IMR-90 (cell line): ENCODE results near the gene CWH43. TPM values are rescaled to one million over a fixed set of nuclear protein-coding genes. Genes with fewer than 3 reads are reported as not detected.

Experiments used
- ATAC-seq: fragments of 200-7000 bp; cut with Tn5 transposase; 2 replicates; pipeline ENCODE4 v1.9.1; 2020; ENCODE audit warnings: low read depth, mild to moderate bottlenecking, moderate library complexity
- BruUV-seq: library from RNA; stranded (reverse); fragments of 400-500 nt; replicated peaks from 2 replicates; lab custom pipeline; 2021; lab: Mats Ljungman, UMichigan
- CTCF ChIA-PET: fragments of 300-600 bp; formaldehyde crosslinking; extraction: SDS; loops from one replicate; lab custom pipeline; 2021; ENCODE audit warnings: antibody characterized with exemption; lab: Yijun Ruan, JAX
- POLR2A ChIA-PET: fragments of 300-600 bp; sonication (Branson Sonifier 250); formaldehyde crosslinking; loops from one replicate; lab custom pipeline; 2022; ENCODE audit warnings: antibody characterized with exemption; ENCODE audit not compliant: unreplicated experiment; lab: Charles Lee
- DNase-seq: peaks from one replicate; pipeline ENCODE4 v3.0.0; 2013
- H2AFZ ChIP-seq: replicated peaks from 2 replicates; pipeline ENCODE3; 2013; ENCODE audit warnings: low read length, mild to moderate bottlenecking; ENCODE audit not compliant: poor library complexity
- H2AK5ac ChIP-seq: 2 replicates; pipeline ENCODE4 v1.6.1; 2013; ENCODE audit warnings: low read depth, low read length, inconsistent platforms
- H2AK9ac ChIP-seq: replicated peaks from 2 replicates; pipeline ENCODE3; 2013; ENCODE audit warnings: mild to moderate bottlenecking, low read depth, low read length, moderate library complexity; ENCODE audit not compliant: poor library complexity
- H2BK120ac ChIP-seq: 2 replicates; pipeline ENCODE4 v1.6.1; 2013; ENCODE audit warnings: low read depth, low read length, inconsistent platforms
- H2BK15ac ChIP-seq: 3 replicates; pipeline ENCODE4 v1.6.1; 2013; ENCODE audit warnings: low read depth, low read length, inconsistent platforms
- H2BK20ac ChIP-seq: 2 replicates; pipeline ENCODE4 v1.6.1; 2013; ENCODE audit warnings: low read depth, mild to moderate bottlenecking, inconsistent platforms, low read length, moderate library complexity
- H2BK5ac ChIP-seq: 2 replicates; pipeline ENCODE4 v1.6.1; 2013; ENCODE audit warnings: mild to moderate bottlenecking, low read depth, low read length, inconsistent platforms; ENCODE audit not compliant: poor library complexity, severe bottlenecking
- H3K14ac ChIP-seq: replicated peaks from 2 replicates; pipeline ENCODE4 v1.6.1; 2013; ENCODE audit warnings: low read depth, low read length, inconsistent platforms
- H3K18ac ChIP-seq: 2 replicates; pipeline ENCODE4 v1.6.1; 2013; ENCODE audit warnings: low read depth, low read length, control low read depth
- H3K23ac ChIP-seq: 2 replicates; pipeline ENCODE4 v1.6.1; 2013; ENCODE audit warnings: low read depth, low read length, inconsistent platforms
- H3K27ac ChIP-seq: 2 replicates; pipeline ENCODE4 v1.5.1; 2013; ENCODE audit warnings: mild to moderate bottlenecking, control low read depth, low read length; ENCODE audit not compliant: insufficient read depth
- H3K27me3 ChIP-seq: 2 replicates; pipeline ENCODE4 v1.6.1; 2013; ENCODE audit warnings: low read length; ENCODE audit not compliant: control insufficient read depth, insufficient read depth
- H3K36me3 ChIP-seq: 2 replicates; pipeline ENCODE4 v1.6.1; 2013; ENCODE audit warnings: low read length, mixed read lengths; ENCODE audit not compliant: control insufficient read depth, insufficient read depth
- H3K4ac ChIP-seq: 2 replicates; pipeline ENCODE4 v1.6.1; 2013; ENCODE audit warnings: low read depth, low read length, inconsistent platforms
- H3K4me1 ChIP-seq: 2 replicates; pipeline ENCODE4 v1.6.1; 2013; ENCODE audit warnings: low read length, mixed read lengths; ENCODE audit not compliant: control insufficient read depth, insufficient read depth
- H3K4me2 ChIP-seq: 2 replicates; pipeline ENCODE4 v1.6.1; 2013; ENCODE audit warnings: low read depth, mild to moderate bottlenecking, control low read depth, low read length, moderate library complexity
- H3K4me3 ChIP-seq: 2 replicates; pipeline ENCODE4 v1.5.1; 2013; ENCODE audit warnings: low read depth, mild to moderate bottlenecking, control low read depth, low read length, moderate library complexity; ENCODE audit not compliant: insufficient read depth
- H3K56ac ChIP-seq: 2 replicates; pipeline ENCODE4 v1.6.1; 2013; ENCODE audit warnings: low read length, inconsistent platforms; ENCODE audit not compliant: insufficient read depth; ENCODE audit errors: extremely low read depth
- H3K79me1 ChIP-seq, 2 experiments: 2 replicates each; pipeline ENCODE4 v1.6.1; 2013; ENCODE audit warnings: low read length in 2 of 2, inconsistent platforms in 1 of 2, low read depth in 1 of 2
- H3K9ac ChIP-seq: 2 replicates; pipeline ENCODE4 v1.6.1; 2013; ENCODE audit warnings: low read depth, low read length, control low read depth
- H3K9me1 ChIP-seq: 2 replicates; pipeline ENCODE4 v1.6.1; 2013; ENCODE audit warnings: low read length, inconsistent platforms; ENCODE audit not compliant: insufficient read depth
- H3K9me3 ChIP-seq: 2 replicates; pipeline ENCODE4 v1.6.1; 2013; ENCODE audit warnings: low read length; ENCODE audit not compliant: control insufficient read depth, insufficient read depth
- H4K20me1 ChIP-seq: 2 replicates; pipeline ENCODE4 v1.6.1; 2013; ENCODE audit warnings: low read length, inconsistent platforms; ENCODE audit not compliant: insufficient read depth
- H4K5ac ChIP-seq: 2 replicates; pipeline ENCODE4 v1.6.1; 2013; ENCODE audit warnings: mild to moderate bottlenecking, low read depth, low read length, control low read depth
- H4K8ac ChIP-seq, 2 experiments: 2 replicates each; pipeline ENCODE4 v1.6.1; 2013; ENCODE audit warnings: low read depth in 2 of 2, low read length in 2 of 2, control low read depth in 1 of 2, inconsistent platforms in 1 of 2
- H4K91ac ChIP-seq: 2 replicates; pipeline ENCODE4 v1.6.1; 2013; ENCODE audit warnings: low read depth, low read length, inconsistent platforms; ENCODE audit not compliant: insufficient read depth
- BHLHE40 ChIP-seq: fragments of 150-350 bp; IDR thresholded peaks from 2 replicates; pipeline ENCODE4 v1.6.1; 2016; ENCODE audit warnings: mild to moderate bottlenecking, low read depth, low read length
- CEBPB ChIP-seq: IDR thresholded peaks from 2 replicates; pipeline ENCODE4 v1.6.1; 2012; ENCODE audit warnings: low read depth, low read length, improper control_type of control experiment
- CHD1 ChIP-seq: IDR thresholded peaks from 2 replicates; pipeline ENCODE4 v1.6.1; 2012; ENCODE audit warnings: low read depth, low read length, improper control_type of control experiment
- FOS ChIP-seq: fragments of 150-350 bp; IDR thresholded peaks from 2 replicates; pipeline ENCODE4 v1.6.1; 2016; ENCODE audit warnings: low read depth, low read length
- MAFK ChIP-seq: IDR thresholded peaks from 2 replicates; pipeline ENCODE4 v1.6.1; 2012; ENCODE audit warnings: low read depth, low read length, improper control_type of control experiment
- MAZ ChIP-seq: IDR thresholded peaks from 2 replicates; pipeline ENCODE4 v1.6.1; 2012; ENCODE audit warnings: low read depth, mild to moderate bottlenecking, low read length, improper control_type of control experiment, moderate library complexity, borderline replicate concordance
- MXI1 ChIP-seq: IDR thresholded peaks from 2 replicates; pipeline ENCODE4 v1.6.1; 2012; ENCODE audit warnings: low read depth, mild to moderate bottlenecking, low read length, moderate library complexity, borderline replicate concordance
- NFE2L2 ChIP-seq: fragments of 150-350 bp; IDR thresholded peaks from 2 replicates; pipeline ENCODE4 v1.6.1; 2016; ENCODE audit warnings: low read depth, mild to moderate bottlenecking, low read length
- POLR2A ChIP-seq: IDR thresholded peaks from 2 replicates; pipeline ENCODE4 v1.6.1; 2012; ENCODE audit warnings: mild to moderate bottlenecking, low read depth, low read length
- RAD21 ChIP-seq: IDR thresholded peaks from 2 replicates; pipeline ENCODE4 v1.6.1; 2012; ENCODE audit warnings: low read length, improper control_type of control experiment
- RCOR1 ChIP-seq: IDR thresholded peaks from 2 replicates; pipeline ENCODE4 v1.6.1; 2012; ENCODE audit warnings: mild to moderate bottlenecking, low read length, improper control_type of control experiment; ENCODE audit not compliant: insufficient replicate concordance
- RFX5 ChIP-seq: IDR thresholded peaks from 2 replicates; pipeline ENCODE4 v1.8.0; 2012; ENCODE audit warnings: low read depth, mild to moderate bottlenecking, low read length, moderate library complexity
- SMC3 ChIP-seq: fragments of 150-350 bp; IDR thresholded peaks from 2 replicates; pipeline ENCODE4 v1.6.1; 2016; ENCODE audit warnings: low read depth, mild to moderate bottlenecking, antibody characterized with exemption, low read length, moderate library complexity
- WGBS, 2 experiments: methylation state at CpG; one replicate each; pipeline versions ENCODE4 v1.1.5 to v1.1.7; 2013; ENCODE audit warnings: missing lambda C conversion rate in 2 of 2; ENCODE audit not compliant: insufficient read length in 1 of 2; ENCODE audit errors: extremely low coverage in 2 of 2; 5-methylcytosine and 5-hydroxymethylcytosine counted together
- dilution Hi-C: fragments of 300-500 bp; cut with HindIII; formaldehyde crosslinking; loops from one replicate; pipeline ENCODE4 v1.14.3; 2018; ENCODE audit warnings: low sequenced_read_pairs; ENCODE audit not compliant: unreplicated experiment
- in situ Hi-C: fragments of 300-500 bp; cut with MboI; formaldehyde crosslinking; loops from 3 replicates; pipeline ENCODE4 v1.14.3; 2019; ENCODE audit warnings: low sequenced_read_pairs, inconsistent platforms, mixed read lengths
- intact Hi-C: fragments of 100-400 bp; cut with micrococcal nuclease; formaldehyde crosslinking; loops from 2 replicates; pipeline ENCODE4 v1.10.0; 2022
- polyA plus RNA-seq, 3 experiments: library from polyadenylated mRNA; depleted of rRNA; stranded (reverse); fragments of >200 nt; gene quantifications; 2 replicates each; pipeline ENCODE4 v1.2.3, GENCODE V29; 2012; ENCODE audit warnings: low replicate concordance in 1 of 3
- total RNA-seq: library from RNA; depleted of rRNA; stranded (reverse); fragments of >200 nt; gene quantifications from 2 replicates; pipeline ENCODE4 v1.2.3, GENCODE V29; 2012
- TF ChIP-seq, protein P1 (sequence below): fragments of 150-350 bp; IDR thresholded peaks from 2 replicates; pipeline ENCODE4 v1.6.1; 2017; ENCODE audit warnings: mild to moderate bottlenecking, antibody characterized with exemption, low read length, low read depth
- TF ChIP-seq, protein P2 (sequence below): fragments of 150-350 bp; IDR thresholded peaks from 2 replicates; pipeline ENCODE4 v1.6.1; 2016; ENCODE audit warnings: low read depth, mild to moderate bottlenecking, low read length, moderate library complexity, borderline replicate concordance
- TF ChIP-seq, protein P3 (sequence below): conservative IDR thresholded peaks from 2 replicates; pipeline ENCODE4 v1.5.1; 2012; ENCODE audit warnings: mild to moderate bottlenecking, low read depth, low read length, improper control_type of control experiment

The CWH43 gene
- total and polyA plus RNA-seq, 2 of the 4 experiments (the other 2 are of a cell fraction): not detected

DNA sequence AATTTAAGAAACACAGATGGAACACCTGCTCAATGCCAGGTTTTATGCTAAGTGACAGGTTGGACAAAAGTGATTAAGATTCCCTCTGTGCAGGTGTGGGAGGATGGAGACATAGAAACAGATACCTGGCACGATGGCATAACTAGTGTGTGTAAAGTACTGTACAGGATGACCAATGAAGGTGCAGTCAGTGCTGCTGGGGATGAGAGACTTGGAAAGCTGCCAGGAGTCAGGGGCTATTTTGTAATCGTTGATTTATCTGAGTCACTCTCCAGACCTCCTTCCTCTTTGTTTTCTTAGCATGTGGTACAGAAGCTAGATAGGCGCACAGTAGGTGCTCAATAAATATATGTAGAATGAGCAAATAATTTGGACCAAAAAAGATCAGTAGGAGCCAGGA is 58.2 kb downstream of the CWH43 start:
- Histone ChIP-seq H3K9me3 (no peaks in the 10 kb centered on the region), H3K4me3 (no peak overlapping the region), H2BK5ac (no peak overlapping the region), H4K91ac (no peak overlapping the region), H4K5ac (no peak overlapping the region), H3K27me3 (no peaks in the 10 kb centered on the region), H2AK9ac (no peak overlapping the region), H3K14ac (no peak overlapping the region), H4K20me1 (no peaks in the 10 kb centered on the region), H3K27ac (no peak overlapping the region), H3K23ac (no peak overlapping the region), H2BK15ac (no peak overlapping the region), H2AFZ (no peak overlapping the region), H2AK5ac (no peak overlapping the region), H3K9ac (no peak overlapping the region), H3K4ac (no peak overlapping the region), H2BK20ac (no peak overlapping the region), H3K79me1 (no peaks in the 10 kb centered on the region), H3K9me1 (no peaks in the 10 kb centered on the region), H3K4me2 (no peak overlapping the region), H3K56ac (no peak overlapping the region), H3K36me3 (no peaks in the 10 kb centered on the region), H4K8ac (no peak overlapping the region), H3K4me1 (no peaks in the 10 kb centered on the region), H3K18ac (no peak overlapping the region), H2BK120ac (no peak overlapping the region)
- dilution Hi-C loops (no loop called here), in situ Hi-C loops (no loop called here), intact Hi-C loops (no loop called here)
- WGBS, 2 experiments: 60% methylated on average over 1 of the region's 3 CpGs; no CpG with 5 or more reads in 1 of the 2 experiments
- ATAC-seq (no peak), DNase-seq (no peak)
- no TSS peak for BruUV-seq
- no peak for TF ChIP-seq RAD21
- TF ChIP-seq, protein P1, sequence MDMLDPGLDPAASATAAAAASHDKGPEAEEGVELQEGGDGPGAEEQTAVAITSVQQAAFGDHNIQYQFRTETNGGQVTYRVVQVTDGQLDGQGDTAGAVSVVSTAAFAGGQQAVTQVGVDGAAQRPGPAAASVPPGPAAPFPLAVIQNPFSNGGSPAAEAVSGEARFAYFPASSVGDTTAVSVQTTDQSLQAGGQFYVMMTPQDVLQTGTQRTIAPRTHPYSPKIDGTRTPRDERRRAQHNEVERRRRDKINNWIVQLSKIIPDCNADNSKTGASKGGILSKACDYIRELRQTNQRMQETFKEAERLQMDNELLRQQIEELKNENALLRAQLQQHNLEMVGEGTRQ: no peak
- TF ChIP-seq CEBPB: no peak
- TF ChIP-seq, protein P2, sequence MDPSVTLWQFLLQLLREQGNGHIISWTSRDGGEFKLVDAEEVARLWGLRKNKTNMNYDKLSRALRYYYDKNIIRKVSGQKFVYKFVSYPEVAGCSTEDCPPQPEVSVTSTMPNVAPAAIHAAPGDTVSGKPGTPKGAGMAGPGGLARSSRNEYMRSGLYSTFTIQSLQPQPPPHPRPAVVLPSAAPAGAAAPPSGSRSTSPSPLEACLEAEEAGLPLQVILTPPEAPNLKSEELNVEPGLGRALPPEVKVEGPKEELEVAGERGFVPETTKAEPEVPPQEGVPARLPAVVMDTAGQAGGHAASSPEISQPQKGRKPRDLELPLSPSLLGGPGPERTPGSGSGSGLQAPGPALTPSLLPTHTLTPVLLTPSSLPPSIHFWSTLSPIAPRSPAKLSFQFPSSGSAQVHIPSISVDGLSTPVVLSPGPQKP: no peak
- TF ChIP-seq NFE2L2: no peak
- no peak for TF ChIP-seq SMC3
- no peak for TF ChIP-seq MAZ
- no peak for TF ChIP-seq CHD1
- no peak for TF ChIP-seq RCOR1
- no peak for TF ChIP-seq FOS
- TF ChIP-seq MXI1: no peak
- no peak for TF ChIP-seq POLR2A
- TF ChIP-seq RFX5: no peak
- TF ChIP-seq BHLHE40: no peak
- TF ChIP-seq, protein P3, sequence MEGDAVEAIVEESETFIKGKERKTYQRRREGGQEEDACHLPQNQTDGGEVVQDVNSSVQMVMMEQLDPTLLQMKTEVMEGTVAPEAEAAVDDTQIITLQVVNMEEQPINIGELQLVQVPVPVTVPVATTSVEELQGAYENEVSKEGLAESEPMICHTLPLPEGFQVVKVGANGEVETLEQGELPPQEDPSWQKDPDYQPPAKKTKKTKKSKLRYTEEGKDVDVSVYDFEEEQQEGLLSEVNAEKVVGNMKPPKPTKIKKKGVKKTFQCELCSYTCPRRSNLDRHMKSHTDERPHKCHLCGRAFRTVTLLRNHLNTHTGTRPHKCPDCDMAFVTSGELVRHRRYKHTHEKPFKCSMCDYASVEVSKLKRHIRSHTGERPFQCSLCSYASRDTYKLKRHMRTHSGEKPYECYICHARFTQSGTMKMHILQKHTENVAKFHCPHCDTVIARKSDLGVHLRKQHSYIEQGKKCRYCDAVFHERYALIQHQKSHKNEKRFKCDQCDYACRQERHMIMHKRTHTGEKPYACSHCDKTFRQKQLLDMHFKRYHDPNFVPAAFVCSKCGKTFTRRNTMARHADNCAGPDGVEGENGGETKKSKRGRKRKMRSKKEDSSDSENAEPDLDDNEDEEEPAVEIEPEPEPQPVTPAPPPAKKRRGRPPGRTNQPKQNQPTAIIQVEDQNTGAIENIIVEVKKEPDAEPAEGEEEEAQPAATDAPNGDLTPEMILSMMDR: no peak
- no peak for TF ChIP-seq MAFK
- POLR2A ChIA-PET: no interaction called here
- CTCF ChIA-PET: no interaction called here
